Sciatic nerve (tissue), 2 donors: ENCODE data around the gene KLKB1. TPM values are rescaled to one million over a fixed set of nuclear protein-coding genes. Genes with fewer than 3 reads are reported as not detected.

Experiments used
- ATAC-seq: fragments of 200-7000 bp; cut with Tn5 transposase; one replicate; pipeline ENCODE4 v1.9.1; 2020; ENCODE audit warnings: mild to moderate bottlenecking, moderate library complexity
- DNase-seq: peaks from one replicate; pipeline ENCODE4 v3.0.0-alpha.2; 2020; ENCODE audit warnings: low spot score
- intact Hi-C: fragments of 100-400 bp; cut with DNase I; formaldehyde crosslinking; loops from one replicate; pipeline ENCODE4 v1.14.2; 2022
- total RNA-seq: library from RNA; stranded (reverse); fragmentation: NEBNext Ultra II Directional; extraction: Animal tissue kit (Norgen Biotek cat#: 25700); gene quantifications from one replicate; pipeline ENCODE4 v1.2.1, GENCODE V29; 2021
- donor health status: DM: no; HTN: no; CAD: no.
- donor health status: DM: no; HTN: no; CAD: no.

Gene KLKB1
- total RNA-seq: 1.1 TPM

- intact Hi-C loops: no loop called here
- DNase-seq (no peak), ATAC-seq (no peak)
Observed at GRCh38 chr4:186227221-186227620, at the start of gene KLKB1. Gene KLKB1, plus strand, starts transcription at chr4:186227507. Its CDS starts 689 bp downstream, at chr4:186228196.

- ATAC-seq (no peak), DNase-seq (no peak)
- intact Hi-C loops: no loop called here
Observed at GRCh38 chr4:186188107-186188506, 39.2 kb upstream of the KLKB1 start.

GRCh38 chr4:186189656-186190055, 37.7 kb upstream of the KLKB1 start:
- intact Hi-C loops: no loop called here
- ATAC-seq (no peak), DNase-seq (no peak)

DNA sequence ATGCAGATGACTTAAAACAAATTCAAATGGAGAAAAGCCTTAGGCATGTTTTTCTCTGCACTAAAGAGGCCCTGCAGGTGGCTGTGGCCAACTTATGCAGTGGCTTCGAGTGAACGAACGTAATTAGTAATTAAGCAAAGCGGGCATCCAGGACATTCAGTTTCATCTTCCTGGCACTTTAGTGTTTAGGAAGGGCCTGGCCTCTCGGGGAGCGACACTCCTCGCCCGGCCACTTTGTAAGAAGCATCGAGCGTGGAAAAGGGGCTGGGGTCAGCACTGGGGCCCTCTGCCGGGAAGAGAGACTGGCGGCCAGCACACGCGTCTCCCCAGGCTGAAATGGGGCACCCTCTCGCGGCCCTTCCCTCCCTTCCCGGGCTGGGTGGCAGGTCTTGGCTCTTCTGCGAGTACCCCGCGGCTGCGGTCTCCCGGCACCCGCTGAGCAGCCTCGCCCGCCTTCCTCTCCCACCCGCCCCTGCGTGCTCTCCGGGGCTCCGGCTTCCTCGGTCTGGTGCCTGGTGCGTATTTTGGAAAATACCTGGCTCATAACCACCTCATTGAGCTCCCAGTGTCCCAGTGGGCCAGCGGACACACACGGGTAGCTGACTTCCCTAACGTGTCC, 36.6 kb upstream of the KLKB1 start:
- ATAC-seq (peak; percentile 54), DNase-seq (peak; percentile 74)
- intact Hi-C loops: no loop called here

GRCh38 chr4:186191200-186192065, 35.9 kb upstream of the KLKB1 start, which contains the start of gene CYP4V2:
Gene CYP4V2, plus strand, starts transcription at chr4:186191567. Its CDS starts 257 bp downstream, at chr4:186191824.
- DNase-seq (peak; percentile 90), ATAC-seq (peak; percentile 86)
- intact Hi-C loops: no loop called here

- intact Hi-C loops: no loop called here
- ATAC-seq (peak; percentile 65), DNase-seq (peak; percentile 70)
Observed at GRCh38 chr4:186192066-186192612, 35.2 kb upstream of the KLKB1 start.

DNA sequence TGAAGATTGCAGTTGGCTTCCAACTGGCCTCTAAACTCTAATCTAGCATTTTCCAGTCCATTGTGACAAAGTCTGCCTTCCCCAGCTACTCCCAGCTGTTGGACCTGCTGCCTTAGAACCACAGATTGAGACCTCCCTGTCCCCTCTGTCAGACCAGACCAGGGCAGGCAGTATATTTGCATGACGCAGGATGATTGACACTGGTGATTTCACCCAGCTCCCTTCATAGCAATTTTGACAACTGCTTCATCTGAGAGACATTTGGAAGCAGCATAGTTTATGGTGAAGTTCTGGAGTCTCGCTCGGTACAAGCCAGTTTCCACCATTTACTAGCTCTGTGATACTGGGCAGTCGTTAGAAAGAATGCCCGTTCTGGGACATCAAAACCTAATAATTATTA, 33.5 kb upstream of the KLKB1 start:
- no peak for ATAC-seq
- intact Hi-C loops: no loop called here
- DNase-seq: no peak

- no peak for ATAC-seq
- intact Hi-C loops: no loop called here
- DNase-seq: no peak
Observed at GRCh38 chr4:186196063-186196462, 31.2 kb upstream of the KLKB1 start.

DNA sequence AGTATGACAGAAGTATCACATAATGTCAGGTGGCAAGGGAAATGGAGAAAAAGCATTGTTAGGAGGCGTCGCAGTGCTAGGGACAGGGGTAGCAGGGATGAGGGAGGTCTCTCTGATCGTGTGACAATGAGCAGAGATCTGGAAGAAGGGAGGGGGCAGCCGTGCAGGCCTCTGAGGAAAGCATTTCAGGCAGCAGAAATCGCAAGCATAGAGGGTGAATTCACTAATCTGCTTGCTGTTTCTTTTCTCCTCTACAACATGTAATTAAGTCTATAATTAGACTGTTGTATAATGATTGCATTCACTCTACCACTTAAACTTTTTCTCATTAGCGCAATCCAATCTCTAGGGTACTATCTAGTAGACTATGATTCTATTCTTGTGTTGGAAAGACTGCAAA, 26.8 kb upstream of the KLKB1 start:
- DNase-seq (no peak), ATAC-seq (no peak)
- intact Hi-C loops: loop anchor here (2.0 kb wide), 1 partner anchor 46 kb away; no protein-coding TSS in a partner anchor

- ATAC-seq (no peak), DNase-seq (no peak)
- intact Hi-C loops: loop anchor here (2.0 kb wide), 1 partner anchor 46 kb away; no protein-coding TSS in a partner anchor
Observed at GRCh38 chr4:186201010-186201409, 26.3 kb upstream of the KLKB1 start.

DNA sequence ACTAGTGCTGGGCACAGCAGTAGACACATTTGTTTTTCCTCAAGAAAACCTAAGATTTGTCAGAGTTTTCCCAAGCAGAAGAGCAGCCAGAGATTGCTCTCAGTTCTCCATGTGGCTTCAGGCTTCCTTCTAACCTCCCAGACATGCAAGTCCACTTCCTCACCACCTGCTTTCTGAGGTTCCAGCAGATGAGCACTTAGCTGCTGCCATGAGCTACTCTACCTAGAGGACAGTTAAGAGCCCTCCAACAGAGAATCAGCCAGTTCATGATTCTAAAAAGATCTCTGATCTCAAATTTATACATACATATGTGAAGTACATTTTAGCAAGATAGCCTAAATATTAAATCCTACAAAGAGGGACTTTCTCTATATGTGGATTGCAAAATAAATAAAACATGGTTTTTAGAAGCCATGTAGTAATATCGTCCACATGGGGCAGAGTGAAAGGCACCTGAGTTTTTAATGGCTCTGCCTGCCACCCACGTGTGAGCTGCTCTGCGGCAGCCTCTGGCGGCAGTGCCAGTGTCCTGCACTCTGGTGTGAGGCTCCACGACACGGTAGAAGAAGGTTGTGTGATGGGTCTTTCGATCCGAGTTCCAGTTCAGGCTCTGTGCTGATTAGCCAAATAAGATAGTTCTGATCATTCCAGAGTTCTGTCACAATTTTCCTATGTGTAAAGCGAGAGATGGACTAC, 25.6 kb upstream of the KLKB1 start:
- DNase-seq (no peak), ATAC-seq (peak; percentile 60)
- intact Hi-C loops: loop anchor here (2.0 kb wide), 1 partner anchor 45 kb away; no protein-coding TSS in a partner anchor

GRCh38 chr4:186202490-186203140, 24.7 kb upstream of the KLKB1 start:
- ATAC-seq: no peak
- intact Hi-C loops: no loop called here

DNA sequence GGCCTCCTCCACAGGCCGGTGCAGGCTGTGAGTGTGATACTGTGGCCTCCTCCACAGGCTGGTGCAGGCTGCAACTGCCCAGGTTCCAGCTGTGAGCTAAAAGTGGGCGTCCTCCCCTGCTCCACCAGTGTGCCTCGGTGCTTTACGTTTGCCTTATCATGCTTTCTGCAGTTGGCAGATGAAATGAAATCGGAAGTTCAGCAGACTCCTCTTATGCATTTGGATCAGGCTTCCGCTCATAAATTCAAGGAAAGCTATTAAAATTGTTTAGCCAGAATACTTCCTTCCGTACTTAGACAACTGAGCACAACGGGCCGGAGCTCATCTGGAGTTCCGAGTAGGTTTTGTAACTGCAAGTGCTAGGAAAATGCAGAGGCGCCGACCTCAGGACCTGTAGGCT, 23.9 kb upstream of the KLKB1 start:
- intact Hi-C loops: no loop called here
- ATAC-seq (no peak), DNase-seq (no peak)

More at GRCh38 chr4:186202490-186203140, 24.7 kb upstream of the KLKB1 start:
- no peak for DNase-seq

DNA sequence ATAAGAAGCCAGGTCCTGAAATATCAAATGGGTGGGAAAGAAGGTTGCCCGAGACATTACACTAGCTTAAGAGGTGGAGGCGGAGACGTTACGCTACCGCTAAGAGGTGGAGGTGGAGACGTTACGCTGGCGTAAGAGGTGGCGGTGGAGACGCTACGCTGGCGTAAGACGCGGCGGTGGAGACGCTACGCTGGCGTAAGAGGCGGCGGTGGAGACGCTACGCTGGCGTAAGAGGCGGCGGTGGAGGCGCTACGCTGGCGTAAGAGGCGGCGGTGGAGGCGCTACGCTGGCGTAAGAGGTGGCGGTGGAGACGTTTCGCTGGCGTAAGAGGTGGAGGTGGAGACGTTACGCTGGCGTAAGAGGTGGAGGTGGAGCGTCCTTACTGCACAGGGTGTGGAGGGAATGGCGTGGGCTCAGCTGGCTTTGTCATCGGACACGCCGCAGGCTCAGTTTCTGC, 23.2 kb upstream of the KLKB1 start:
- no peak for ATAC-seq
- peak; percentile 67 for DNase-seq
- intact Hi-C loops: no loop called here

- intact Hi-C loops: no loop called here
- ATAC-seq (no peak), DNase-seq (no peak)
Observed at GRCh38 chr4:186204686-186205085, 22.6 kb upstream of the KLKB1 start.

DNA sequence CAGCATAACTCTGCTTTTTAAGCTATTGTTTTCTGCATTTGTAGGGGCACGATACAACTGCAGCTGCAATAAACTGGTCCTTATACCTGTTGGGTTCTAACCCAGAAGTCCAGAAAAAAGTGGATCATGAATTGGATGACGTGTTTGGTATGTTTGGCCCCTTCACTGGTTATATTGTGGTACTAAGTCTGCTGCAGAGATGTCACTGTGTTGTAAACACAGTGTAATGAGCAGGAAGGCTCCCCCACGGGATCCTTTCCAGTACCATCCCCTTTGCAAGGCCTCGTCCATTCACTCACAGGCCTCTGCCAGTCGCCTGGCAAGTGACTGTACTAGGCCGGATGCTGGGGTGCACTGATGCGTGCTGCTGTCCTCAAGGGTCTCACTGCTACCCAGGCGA, 22.2 kb upstream of the KLKB1 start:
- intact Hi-C loops: no loop called here
- ATAC-seq (no peak), DNase-seq (no peak)

DNA sequence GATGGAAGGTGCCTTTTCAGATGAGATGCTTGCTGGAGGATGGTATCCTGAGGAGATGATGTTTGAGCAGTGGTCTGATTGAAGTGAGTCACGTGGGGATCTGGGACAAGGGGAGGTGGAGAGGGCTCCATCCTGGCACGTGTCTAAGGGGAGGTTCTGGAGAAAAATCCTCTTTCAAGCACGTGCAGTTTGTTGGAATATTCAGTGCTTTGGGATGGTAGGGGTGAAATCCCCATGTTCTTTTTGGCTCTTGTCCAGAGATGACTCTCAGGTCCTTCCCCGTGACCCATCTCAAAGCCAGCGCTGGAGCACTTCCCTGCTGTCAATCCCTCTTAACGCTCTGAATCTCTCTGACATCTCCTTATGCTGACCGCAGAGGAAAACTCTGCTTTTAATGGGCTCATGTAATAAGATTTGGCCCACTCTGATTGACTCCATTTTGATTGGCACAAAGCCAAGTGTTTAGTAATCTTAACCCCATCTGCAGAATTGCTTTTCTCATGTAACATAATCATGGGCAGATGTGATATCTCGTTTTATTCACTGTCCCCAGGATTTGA, 10.8 kb upstream of the KLKB1 start:
- ATAC-seq (peak; percentile 75), DNase-seq (no peak)
- intact Hi-C loops: no loop called here

DNA sequence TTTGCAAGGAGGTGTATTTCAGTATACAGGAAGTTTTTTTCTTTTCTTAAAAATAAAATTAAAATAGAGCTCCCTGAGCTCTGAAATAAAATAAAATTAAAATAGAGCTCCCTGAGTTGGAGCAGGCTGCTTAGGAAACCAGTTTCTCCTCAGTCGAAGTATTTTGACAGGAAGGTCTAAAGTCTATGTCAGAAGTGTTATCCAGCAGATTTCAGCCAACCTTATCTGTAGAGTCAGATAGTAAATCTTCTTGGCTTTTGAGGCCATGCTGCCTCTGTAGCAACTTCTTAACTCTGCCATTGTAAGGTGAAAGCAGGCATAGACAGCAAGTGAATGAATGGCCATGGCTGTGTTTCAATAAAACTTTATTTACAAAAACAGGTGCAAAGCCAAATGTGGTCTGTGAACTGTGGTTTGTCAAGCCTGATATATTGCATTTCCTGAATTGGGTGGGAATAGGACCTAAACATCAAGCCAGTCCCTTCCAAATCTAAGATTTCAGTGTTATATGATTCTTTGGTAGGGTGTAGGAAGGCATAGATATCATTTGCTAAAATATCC, 9.5 kb upstream of the KLKB1 start:
- DNase-seq (no peak), ATAC-seq (no peak)
- intact Hi-C loops: no loop called here
